ENCODE measurements around the gene SGK1.

GRCh38 chr6:134162932-134163331, 155.0 kb downstream of the SGK1 start:
- TF ChIP-seq CTCF (IDR thresholded peaks at IDR 0.05) = no peak
- no peak for TF ChIP-seq POLR2A (IDR thresholded peaks at IDR 0.05)
